Umbilical cord (tissue), 2 donors: ENCODE results near the gene FOLR3. TPM values are rescaled to one million over a fixed set of nuclear protein-coding genes. Genes with fewer than 3 reads are reported as not detected.
"Not testable (repeated sequence)": the region's sequence is repeated elsewhere in the genome, so short reads cannot be mapped to it uniquely, and the experiment has no call there.

Source experiments
- DNase-seq: peaks from one replicate; pipeline ENCODE4 v3.0.0-alpha.2; 2015; ENCODE audit warnings: low spot score
- total RNA-seq: library from RNA; depleted of rRNA; stranded (reverse); fragments of >200 nt; gene quantifications from one replicate; pipeline ENCODE4 v1.2.3, GENCODE V29; 2014; ENCODE audit warnings: low replicate concordance; ENCODE audit not compliant: insufficient read depth

The FOLR3 gene
- total RNA-seq, result not detected

GRCh38 chr11:72135473-72135872 is at the start of gene FOLR3:
Gene FOLR3, plus strand, starts transcription at chr11:72135725. Its CDS starts 228 bp downstream, at chr11:72135953.
- DNase-seq, result not testable (repeated sequence)

- DNase-seq, result peak; percentile 61
Observed at GRCh38 chr11:72088076-72088808, 47.3 kb upstream of the FOLR3 start.

GRCh38 chr11:72091292-72091691 is 44.2 kb upstream of the FOLR3 start:
- DNase-seq, result peak; percentile 67

- DNase-seq, result no peak
Observed at GRCh38 chr11:72098741-72099140, 36.8 kb upstream of the FOLR3 start.

- DNase-seq, result no peak
Observed at GRCh38 chr11:72100009-72100408, 35.5 kb upstream of the FOLR3 start.

GRCh38 chr11:72100462-72100861 is 35.1 kb upstream of the FOLR3 start:
- no peak for DNase-seq

- DNase-seq, result no peak
Observed at GRCh38 chr11:72102162-72102561, 33.4 kb upstream of the FOLR3 start.

- no peak for DNase-seq
Observed at GRCh38 chr11:72102631-72102945, 32.9 kb upstream of the FOLR3 start.

GRCh38 chr11:72102946-72103753 is 32.4 kb upstream of the FOLR3 start, which contains the start of gene LAMTOR1:
Gene LAMTOR1, minus strand, starts transcription at chr11:72103297. Its CDS starts 73 bp downstream, at chr11:72103224.
- peak; percentile 99 for DNase-seq

- no peak for DNase-seq
Observed at GRCh38 chr11:72103754-72104167, 31.8 kb upstream of the FOLR3 start.

GRCh38 chr11:72105888-72106287 is 29.6 kb upstream of the FOLR3 start, which contains the start of gene TOMT:
Gene TOMT, plus strand, starts transcription at chr11:72105924. Its CDS starts 28 bp downstream, at chr11:72105952.
- DNase-seq, result no peak

- DNase-seq, result no peak
Observed at GRCh38 chr11:72111300-72112142, 24.0 kb upstream of the FOLR3 start.

GRCh38 chr11:72112143-72112977 is 23.2 kb upstream of the FOLR3 start, which contains the start of gene ANAPC15:
Gene ANAPC15, minus strand, starts transcription at chr11:72112695. Its CDS starts 1,419 bp downstream, at chr11:72111276.
- DNase-seq, result peak; percentile 100

- DNase-seq, result no peak
Observed at GRCh38 chr11:72112978-72113808, 22.3 kb upstream of the FOLR3 start.

- DNase-seq, result no peak
Observed at GRCh38 chr11:72114570-72114969, 21.0 kb upstream of the FOLR3 start.

- DNase-seq, result no peak
Observed at GRCh38 chr11:72116019-72116755, 19.3 kb upstream of the FOLR3 start.

- no peak for DNase-seq
Observed at GRCh38 chr11:72119198-72119597, 16.3 kb upstream of the FOLR3 start.

- DNase-seq, result no peak
Observed at GRCh38 chr11:72120930-72121329, 14.6 kb upstream of the FOLR3 start.

- DNase-seq, result no peak
Observed at GRCh38 chr11:72122607-72123006, 12.9 kb upstream of the FOLR3 start.
